Retinal pigment epithelial cell (primary cell): ENCODE data around the gene VEZT.

Experiments
- DNase-seq: peaks from one replicate; pipeline ENCODE4 v3.0.0-alpha.2; 2010; ENCODE audit warnings: low read depth
- H3K4me3 ChIP-seq: 2 replicates; pipeline ENCODE4 v1.5.1; 2011; ENCODE audit warnings: mild to moderate bottlenecking, low read length, control low read depth, moderate library complexity
- CTCF ChIP-seq: conservative IDR thresholded peaks from 2 replicates; pipeline ENCODE4 v1.5.1; 2011; ENCODE audit warnings: low read depth, low read length, control low read depth, inconsistent platforms

VEZT gene

DNA sequence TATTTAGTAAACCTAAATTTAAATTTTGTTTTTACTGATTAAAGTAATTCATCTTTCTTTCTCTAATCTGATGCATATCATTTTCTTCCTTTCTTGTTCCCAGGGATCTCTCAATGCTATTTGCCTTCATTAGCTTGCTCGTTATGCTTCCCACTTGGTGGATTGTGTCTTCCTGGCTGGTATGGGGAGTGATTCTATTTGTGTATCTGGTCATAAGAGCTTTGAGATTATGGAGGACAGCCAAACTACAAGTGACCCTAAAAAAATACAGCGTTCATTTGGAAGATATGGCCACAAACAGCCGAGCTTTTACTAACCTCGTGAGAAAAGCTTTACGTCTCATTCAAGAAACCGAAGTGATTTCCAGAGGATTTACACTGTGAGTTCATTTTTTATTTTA, 48.6 kb downstream of the VEZT start:
- no peak for TF ChIP-seq CTCF
- no peak for DNase-seq
- no peak overlapping the region for H3K4me3 ChIP-seq

DNA sequence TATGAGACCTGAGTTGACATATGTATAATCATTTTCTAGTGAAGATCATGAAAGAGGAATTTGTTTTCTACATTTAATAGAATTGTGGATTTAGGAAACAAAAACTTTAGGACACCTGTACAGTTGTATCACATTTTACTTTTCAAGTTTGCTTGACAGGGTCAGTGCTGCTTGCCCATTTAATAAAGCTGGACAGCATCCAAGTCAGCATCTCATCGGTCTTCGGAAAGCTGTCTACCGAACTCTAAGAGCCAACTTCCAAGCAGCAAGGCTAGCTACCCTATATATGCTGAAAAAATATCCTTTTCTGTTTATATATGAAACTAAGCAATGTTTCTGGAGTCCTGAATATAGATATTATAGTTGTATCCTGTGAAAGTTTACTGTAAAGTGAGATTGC, 52.3 kb downstream of the VEZT start:
- H3K4me3 ChIP-seq: no peak overlapping the region
- TF ChIP-seq CTCF: no peak
- DNase-seq: no peak

- H3K4me3 ChIP-seq: no peak overlapping the region
- no peak for TF ChIP-seq CTCF
- DNase-seq: no peak
Observed at GRCh38 chr12:95271465-95271864, 53.9 kb downstream of the VEZT start.

- DNase-seq: no peak
- H3K4me3 ChIP-seq: no peak overlapping the region
- TF ChIP-seq CTCF: no peak
Observed at GRCh38 chr12:95277139-95277538, 59.5 kb downstream of the VEZT start.

GRCh38 chr12:95279856-95280255, 62.2 kb downstream of the VEZT start:
- TF ChIP-seq CTCF: no peak
- no peak overlapping the region for H3K4me3 ChIP-seq
- DNase-seq: no peak

- DNase-seq: no peak
- TF ChIP-seq CTCF: no peak
- no peak overlapping the region for H3K4me3 ChIP-seq
Observed at GRCh38 chr12:95282266-95282665, 64.7 kb downstream of the VEZT start.

DNA sequence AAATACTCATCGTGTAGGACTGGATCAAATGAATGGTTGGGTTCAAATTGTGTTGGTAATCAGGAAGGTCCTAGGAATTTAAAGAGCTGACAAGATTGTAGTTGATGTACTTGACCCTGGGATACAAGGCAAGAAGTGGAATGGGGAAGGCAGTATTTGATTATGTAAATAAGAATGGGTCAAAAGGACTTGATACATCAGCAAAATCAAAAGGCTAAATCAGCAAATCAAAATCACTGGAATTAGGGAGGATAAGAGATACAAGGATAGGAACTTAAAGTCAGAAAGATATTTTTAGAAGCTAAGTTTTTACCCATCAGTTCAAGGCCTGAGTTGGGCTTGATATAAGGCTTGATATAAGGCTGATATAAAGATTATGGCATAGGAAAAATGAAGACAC, 65.8 kb downstream of the VEZT start:
- TF ChIP-seq CTCF: no peak
- H3K4me3 ChIP-seq: no peak overlapping the region
- no peak for DNase-seq
